Measurements from ENCODE around the gene KRT9.

- TF ChIP-seq POLR2A (IDR thresholded peaks at IDR 0.05; ENCODE audit: low read length) = no peak
- TF ChIP-seq CTCF (IDR thresholded peaks at IDR 0.05) = no peak
- TF ChIP-seq NFE2L2 (conservative IDR thresholded peaks at IDR 0.05; ENCODE audit: low read length) = no peak
- no peak for TF ChIP-seq EP300 (IDR thresholded peaks at IDR 0.05)
- TF ChIP-seq E2F6 (IDR thresholded peaks at IDR 0.05; ENCODE audit: borderline replicate concordance, low read depth) = no peak
- TF ChIP-seq MAFK (IDR thresholded peaks at IDR 0.05; ENCODE audit: partially characterized antibody) = no peak
- TF ChIP-seq PHF8 (IDR thresholded peaks at IDR 0.05; ENCODE audit: borderline replicate concordance, low read depth) = no peak
- no peak for TF ChIP-seq SREBF2 (IDR thresholded peaks at IDR 0.05)
- no peak for TF ChIP-seq GATA3 (IDR thresholded peaks at IDR 0.05; ENCODE audit: borderline replicate concordance)
- TF ChIP-seq RNF2 (IDR thresholded peaks at IDR 0.05; ENCODE audit: borderline replicate concordance, low read depth) = no peak
- no peak for TF ChIP-seq ESRRA (IDR thresholded peaks at IDR 0.05; ENCODE audit: borderline replicate concordance, low read length)
- no peak for TF ChIP-seq USF2 (IDR thresholded peaks at IDR 0.05)
- TF ChIP-seq SMC3 (IDR thresholded peaks at IDR 0.05) = no peak
- no peak for TF ChIP-seq RFX5 (IDR thresholded peaks at IDR 0.05)
These were observed 15.1 kb upstream of the KRT9 start, which contains the start of gene KRT14 for GRCh38 chr17:41586863-41587495.

Data from A549 (cell line).